DOHH2 (cell line): ENCODE results near the gene BRSK2.

Source experiments
- EZH2phosphoT487 ChIP-seq: fragments of 200-600 bp; sonication (generic); IDR thresholded peaks from 2 replicates; pipeline ENCODE4 v1.6.1; 2017; ENCODE audit warnings: borderline replicate concordance, mild to moderate bottlenecking, antibody characterized with exemption, low read length, moderate library complexity, mixed read lengths
- TF ChIP-seq, protein P1 (sequence below): fragments of 200-600 bp; sonication (generic); IDR thresholded peaks from one replicate; pipeline ENCODE4 v1.5.1; 2014; ENCODE audit warnings: antibody characterized with exemption, mild to moderate bottlenecking, low read depth, low read length; ENCODE audit not compliant: poor library complexity, severe bottlenecking

DNA sequence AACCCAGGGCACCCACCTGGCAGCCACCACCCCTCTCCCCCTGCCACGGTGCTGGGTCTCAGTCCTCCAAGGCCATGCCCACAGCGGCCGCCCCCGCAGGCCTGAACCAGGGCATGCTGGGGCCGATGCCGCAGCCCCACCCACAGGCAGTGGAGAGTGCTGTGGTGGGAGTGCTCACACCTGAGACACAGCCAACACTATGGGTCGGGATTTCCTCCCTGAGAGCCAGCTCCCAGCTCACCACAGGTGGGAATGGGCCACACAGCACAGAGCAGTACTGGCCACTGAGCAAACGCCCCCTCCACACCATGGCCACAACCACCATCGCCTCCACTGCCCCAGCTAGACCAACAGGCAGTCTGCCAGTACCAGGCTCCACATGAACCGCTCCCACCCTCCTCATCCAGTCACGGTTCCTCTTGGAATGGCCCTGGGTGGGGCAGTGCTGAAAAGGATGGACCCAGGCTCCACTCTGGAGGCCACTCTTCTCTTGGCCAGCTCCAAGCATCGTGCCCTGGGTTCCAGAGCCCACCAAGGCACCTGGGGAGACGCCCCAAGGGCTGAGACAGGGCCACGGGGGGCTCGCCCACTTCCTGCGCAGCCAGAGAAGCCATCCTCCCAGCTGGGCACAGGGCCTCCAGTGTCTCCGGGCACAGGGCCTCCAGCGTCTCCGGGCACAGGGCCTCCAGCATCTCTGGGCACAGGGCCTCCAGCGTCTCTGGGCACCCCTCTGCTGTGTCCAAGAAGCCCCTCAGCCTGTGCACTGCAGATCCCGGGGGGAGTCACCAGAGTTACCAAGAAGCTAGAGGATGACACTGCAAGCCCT is 82.7 kb downstream of the BRSK2 start:
- TF ChIP-seq, protein P1, sequence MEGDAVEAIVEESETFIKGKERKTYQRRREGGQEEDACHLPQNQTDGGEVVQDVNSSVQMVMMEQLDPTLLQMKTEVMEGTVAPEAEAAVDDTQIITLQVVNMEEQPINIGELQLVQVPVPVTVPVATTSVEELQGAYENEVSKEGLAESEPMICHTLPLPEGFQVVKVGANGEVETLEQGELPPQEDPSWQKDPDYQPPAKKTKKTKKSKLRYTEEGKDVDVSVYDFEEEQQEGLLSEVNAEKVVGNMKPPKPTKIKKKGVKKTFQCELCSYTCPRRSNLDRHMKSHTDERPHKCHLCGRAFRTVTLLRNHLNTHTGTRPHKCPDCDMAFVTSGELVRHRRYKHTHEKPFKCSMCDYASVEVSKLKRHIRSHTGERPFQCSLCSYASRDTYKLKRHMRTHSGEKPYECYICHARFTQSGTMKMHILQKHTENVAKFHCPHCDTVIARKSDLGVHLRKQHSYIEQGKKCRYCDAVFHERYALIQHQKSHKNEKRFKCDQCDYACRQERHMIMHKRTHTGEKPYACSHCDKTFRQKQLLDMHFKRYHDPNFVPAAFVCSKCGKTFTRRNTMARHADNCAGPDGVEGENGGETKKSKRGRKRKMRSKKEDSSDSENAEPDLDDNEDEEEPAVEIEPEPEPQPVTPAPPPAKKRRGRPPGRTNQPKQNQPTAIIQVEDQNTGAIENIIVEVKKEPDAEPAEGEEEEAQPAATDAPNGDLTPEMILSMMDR, result no peak
- no peak for TF ChIP-seq EZH2phosphoT487
